Subcutaneous abdominal adipose tissue (tissue), 5 donors: ENCODE results near the gene SHBG.
"Not testable (repeated sequence)": the region's sequence is repeated elsewhere in the genome, so short reads cannot be mapped to it uniquely, and the experiment has no call there.

Experiments used
- H3K27ac ChIP-seq: one replicate; pipeline ENCODE4 v1.7.0; 2013; ENCODE audit warnings: low read depth, mild to moderate bottlenecking, inconsistent platforms, low read length, moderate library complexity
- H3K27me3 ChIP-seq, 5 donors: one replicate each; pipeline ENCODE4 v1.7.0; 2013; ENCODE audit warnings: low read length in 5 of 5, inconsistent platforms in 1 of 5; ENCODE audit not compliant: control insufficient read depth in 5 of 5, insufficient read depth in 4 of 5
- H3K36me3 ChIP-seq, 5 donors: one replicate each; pipeline ENCODE4 v1.7.0; 2013; ENCODE audit warnings: low read length in 5 of 5; ENCODE audit not compliant: control insufficient read depth in 5 of 5, insufficient read depth in 5 of 5
- H3K4me1 ChIP-seq, 5 donors: one replicate each; pipeline ENCODE4 v1.7.0; 2013; ENCODE audit warnings: low read length in 5 of 5, mild to moderate bottlenecking in 3 of 5, moderate library complexity in 1 of 5; ENCODE audit not compliant: control insufficient read depth in 5 of 5, insufficient read depth in 5 of 5
- H3K4me3 ChIP-seq, 5 donors: one replicate each; pipeline ENCODE4 v1.7.0; 2013; ENCODE audit warnings: low read length in 5 of 5, low read depth in 1 of 5
- H3K9ac ChIP-seq, 5 donors: one replicate each; pipeline ENCODE4 v1.7.0; 2013; ENCODE audit warnings: low read length in 5 of 5, mild to moderate bottlenecking in 4 of 5, moderate library complexity in 3 of 5
- H3K9me3 ChIP-seq, 5 donors: one replicate each; pipeline ENCODE4 v1.7.0; 2013; ENCODE audit warnings: low read length in 5 of 5; ENCODE audit not compliant: control insufficient read depth in 5 of 5
- donor health status: healthy.
- donor health status: healthy.
- donor health status: healthy.
- donor health status: healthy.
- donor health status: healthy.

Gene SHBG

GRCh38 chr17:7641635-7642034, 11.7 kb downstream of the SHBG start:
- not testable (repeated sequence) for H3K27me3 ChIP-seq, H3K9me3 ChIP-seq

GRCh38 chr17:7644775-7645174, 14.8 kb downstream of the SHBG start:
- Histone ChIP-seq H3K36me3 (no peaks in the 10 kb centered on the region), H3K4me3 (no peak overlapping the region), H3K9me3 (no peaks in the 10 kb centered on the region), H3K4me1 (no peaks in the 10 kb centered on the region), H3K9ac (no peak overlapping the region), H3K27ac (no peak overlapping the region), H3K27me3 (peaks cover under 1 to 13% (median 4%) of the 10 kb centered on the region in 5 donors)

More at GRCh38 chr17:7641635-7642034, 11.7 kb downstream of the SHBG start:
- H3K36me3 ChIP-seq, H3K4me3 ChIP-seq, H3K27ac ChIP-seq, H3K9ac ChIP-seq, H3K4me1 ChIP-seq: not testable (repeated sequence)

GRCh38 chr17:7646457-7646856, 16.5 kb downstream of the SHBG start:
- no peaks in the 10 kb centered on the region for H3K9me3 ChIP-seq
- H3K4me1 ChIP-seq = peaks cover 0 to 16% (median 14%) of the 10 kb centered on the region in 5 donors
- H3K27ac ChIP-seq = no peak overlapping the region
- no peak overlapping the region for H3K9ac ChIP-seq
- H3K27me3 ChIP-seq = peaks cover 9 to 29% (median 18%) of the 10 kb centered on the region in 5 donors
- no peaks in the 10 kb centered on the region for H3K36me3 ChIP-seq
- H3K4me3 ChIP-seq = no peak overlapping the region

- Histone ChIP-seq H3K36me3 (no peaks in the 10 kb centered on the region), H3K27ac (no peak overlapping the region), H3K9ac (no peak overlapping the region), H3K9me3 (no peaks in the 10 kb centered on the region), H3K4me3 (no peak overlapping the region), H3K4me1 (peaks cover 0 to 20% (median 17%) of the 10 kb centered on the region in 5 donors), H3K27me3 (peaks cover 9 to 34% (median 24%) of the 10 kb centered on the region in 5 donors)
These were observed 17.1 kb downstream of the SHBG start for GRCh38 chr17:7647018-7647417.

GRCh38 chr17:7650509-7651096, 20.7 kb downstream of the SHBG start, which contains the start of gene ATP1B2:
Gene ATP1B2, plus strand, starts transcription at chr17:7650926. Its CDS starts 593 bp downstream, at chr17:7651519.
- Histone ChIP-seq H3K4me3 (peak within 1 kb of the TSS; percentile 52 to 58 (median 54)), H3K36me3 (no peaks in the 10 kb centered on the region), H3K9me3 (no peaks in the 10 kb centered on the region), H3K4me1 (peaks cover 0 to 20% (median 17%) of the 10 kb centered on the region in 5 donors), H3K27ac (no peak within 1 kb of the TSS), H3K27me3 (peaks cover 9 to 50% (median 36%) of the 10 kb centered on the region in 5 donors), H3K9ac (peak within 1 kb of the TSS in 2 of 5 donors; percentile 25 to 39)

- Histone ChIP-seq H3K27me3 (peaks cover 9 to 48% (median 36%) of the 10 kb centered on the region in 5 donors), H3K9me3 (no peaks in the 10 kb centered on the region), H3K36me3 (no peaks in the 10 kb centered on the region), H3K9ac (no peak overlapping the region), H3K4me3 (peak overlapping the region; percentile 48 to 58 (median 54)), H3K27ac (no peak overlapping the region), H3K4me1 (peaks cover 0 to 20% (median 17%) of the 10 kb centered on the region in 5 donors)
These were observed 21.2 kb downstream of the SHBG start for GRCh38 chr17:7651097-7651664.

GRCh38 chr17:7651665-7652387, 21.9 kb downstream of the SHBG start:
- Histone ChIP-seq H3K27me3 (peaks cover 9 to 41% (median 36%) of the 10 kb centered on the region in 5 donors), H3K27ac (no peak overlapping the region), H3K36me3 (no peaks in the 10 kb centered on the region), H3K4me1 (peaks cover 0 to 20% (median 17%) of the 10 kb centered on the region in 5 donors), H3K9ac (peak overlapping the region in 1 of 5 donors; percentile 25), H3K4me3 (peak overlapping the region in 4 of 5 donors; percentile 11 to 58 (median 54)), H3K9me3 (no peaks in the 10 kb centered on the region)

- Histone ChIP-seq H3K36me3 (no peaks in the 10 kb centered on the region), H3K9me3 (no peaks in the 10 kb centered on the region), H3K27me3 (peaks cover 13 to 41% (median 34%) of the 10 kb centered on the region in 5 donors), H3K4me1 (peaks cover 0 to 21% (median 18%) of the 10 kb centered on the region in 5 donors), H3K27ac (no peak overlapping the region), H3K9ac (no peak overlapping the region), H3K4me3 (no peak overlapping the region)
These were observed 22.7 kb downstream of the SHBG start for GRCh38 chr17:7652388-7653356.

GRCh38 chr17:7654832-7655540, 25.1 kb downstream of the SHBG start:
- no peak overlapping the region for H3K27ac ChIP-seq
- H3K36me3 ChIP-seq = no peaks in the 10 kb centered on the region
- H3K4me1 ChIP-seq = peaks cover 0 to 21% (median 18%) of the 10 kb centered on the region in 5 donors
- H3K9ac ChIP-seq = no peak overlapping the region
- H3K27me3 ChIP-seq = peaks cover 10 to 38% (median 27%) of the 10 kb centered on the region in 5 donors
- H3K4me3 ChIP-seq = no peak overlapping the region
- no peaks in the 10 kb centered on the region for H3K9me3 ChIP-seq
